ENCODE measurements around the gene KLK12.
"Not testable (repeated sequence)": the region's sequence is repeated elsewhere in the genome, so short reads cannot be mapped to it uniquely, and the experiment has no call there.

KLK12 gene

DNA sequence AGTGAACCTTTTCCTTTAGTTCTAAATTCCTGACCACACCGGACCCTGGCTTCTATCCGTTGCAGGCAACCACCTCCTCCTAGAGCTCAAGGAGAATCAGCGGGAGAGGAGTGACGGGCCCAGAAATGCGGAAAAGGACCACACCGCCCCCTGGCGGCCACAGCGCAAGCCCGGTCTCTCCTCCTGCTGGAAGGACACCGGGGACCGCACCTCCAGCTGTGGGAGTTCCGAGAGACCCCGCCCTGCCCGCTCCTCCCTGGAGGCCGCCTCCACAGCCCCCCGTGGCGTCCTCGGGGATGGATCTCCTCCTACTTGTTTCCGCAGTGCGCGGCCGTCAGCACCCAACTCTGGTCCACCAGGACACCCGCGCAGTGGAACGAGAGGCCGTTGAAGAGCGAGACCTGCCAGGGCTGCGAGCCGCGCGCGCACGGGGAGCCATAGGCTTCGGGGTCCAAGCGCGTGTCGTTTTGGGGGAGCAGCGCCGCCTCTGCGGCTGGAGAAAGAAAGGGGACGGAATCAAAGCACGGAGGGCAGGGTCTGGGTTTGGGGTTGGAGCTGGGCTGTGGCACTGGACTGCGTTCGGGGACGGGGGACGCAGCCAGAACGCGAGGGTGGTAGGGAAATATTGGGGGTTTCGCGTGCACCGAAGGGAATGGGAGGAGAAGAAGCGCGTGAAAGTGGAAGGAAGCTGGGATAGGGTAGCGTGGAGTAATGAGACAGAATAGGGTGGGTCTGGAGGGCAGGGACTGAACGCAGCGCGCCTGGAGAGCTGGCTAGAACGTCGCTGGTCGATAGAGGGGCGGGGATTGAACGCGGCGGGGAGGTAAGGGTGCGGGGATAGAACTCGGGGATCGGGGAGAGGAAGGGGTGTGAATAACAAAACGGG, 17.8 kb downstream of the KLK12 start:
- DNase-seq (ENCODE audit: low read depth in 3 of 3): peak in 2 of 3 experiments; percentile 41 to 42

DNA sequence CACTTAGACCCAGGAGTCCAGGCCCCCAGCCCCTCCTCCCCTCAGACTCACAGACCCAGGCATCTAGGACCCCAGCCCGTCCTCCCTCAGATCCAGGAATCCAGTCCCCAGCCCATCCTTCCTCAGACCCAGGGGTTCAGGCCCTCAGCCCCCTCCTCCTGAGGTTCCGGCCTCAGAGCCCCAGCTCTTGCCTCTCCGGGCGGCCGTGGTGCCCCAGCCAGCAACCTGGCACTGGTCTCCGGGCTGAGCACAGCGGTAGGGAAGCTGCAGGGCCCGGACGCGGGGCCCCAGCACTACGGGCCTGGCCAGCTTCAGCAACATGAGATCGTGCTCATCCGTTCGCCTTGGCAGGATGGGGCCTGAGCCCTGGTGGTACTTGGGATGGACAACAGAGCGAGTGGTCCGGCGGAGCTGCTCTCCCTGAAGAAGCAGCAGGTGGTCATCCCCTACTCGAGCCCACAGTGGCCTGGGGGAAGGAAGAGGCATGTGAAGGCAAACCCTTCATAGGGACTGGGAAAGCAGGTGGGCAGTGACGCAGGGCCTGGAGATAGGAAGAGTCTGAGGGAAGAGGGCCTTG, 19.0 kb downstream of the KLK12 start:
- DNase-seq (ENCODE audit: low read depth in 3 of 3): no peak

DNA sequence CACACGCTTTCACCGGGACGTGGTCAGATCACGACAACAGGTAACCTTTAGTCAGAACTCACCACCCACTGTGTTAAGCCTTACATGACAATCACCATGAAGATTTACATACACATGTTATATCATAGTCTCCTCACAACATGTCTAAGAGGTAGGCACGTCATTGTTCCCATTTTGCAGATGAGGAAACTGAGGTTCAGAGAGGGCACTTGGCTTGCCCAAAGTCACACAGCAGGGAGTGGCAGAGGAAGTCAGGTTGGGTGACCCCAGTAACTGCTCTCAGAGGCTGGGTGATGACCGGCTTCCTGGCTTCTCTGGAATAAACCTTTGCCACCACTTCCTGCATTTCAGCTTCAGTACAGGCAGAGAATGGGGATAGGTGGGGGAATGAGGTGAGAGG, 20.6 kb downstream of the KLK12 start:
- DNase-seq (ENCODE audit: low read depth in 3 of 3): no peak

DNA sequence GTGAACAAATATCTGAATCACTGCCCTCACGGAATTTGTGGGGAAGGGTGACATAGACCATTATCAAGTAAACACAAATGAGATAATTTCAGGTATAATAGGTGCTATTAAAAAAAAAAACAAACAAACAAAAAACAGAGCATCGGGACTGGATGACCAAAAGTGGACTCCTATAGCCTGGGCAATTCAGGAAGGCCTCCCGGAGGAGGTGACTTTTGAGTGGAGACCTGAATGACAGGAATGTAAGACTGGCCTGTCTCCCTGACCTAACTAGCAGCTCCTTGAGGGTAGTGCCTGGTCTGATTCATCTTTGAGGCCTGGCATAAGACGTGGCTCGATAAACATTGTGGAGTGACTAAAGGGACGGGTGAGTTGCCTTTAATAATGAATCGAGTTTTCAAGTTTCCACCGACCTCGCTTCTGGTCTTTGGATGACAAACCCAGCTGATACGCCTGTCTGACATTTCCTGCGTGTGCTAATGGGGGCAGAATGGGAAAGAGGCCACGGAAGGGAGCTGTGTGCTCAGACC, 22.1 kb downstream of the KLK12 start:
- DNase-seq (ENCODE audit: low read depth in 3 of 3): no peak

DNA sequence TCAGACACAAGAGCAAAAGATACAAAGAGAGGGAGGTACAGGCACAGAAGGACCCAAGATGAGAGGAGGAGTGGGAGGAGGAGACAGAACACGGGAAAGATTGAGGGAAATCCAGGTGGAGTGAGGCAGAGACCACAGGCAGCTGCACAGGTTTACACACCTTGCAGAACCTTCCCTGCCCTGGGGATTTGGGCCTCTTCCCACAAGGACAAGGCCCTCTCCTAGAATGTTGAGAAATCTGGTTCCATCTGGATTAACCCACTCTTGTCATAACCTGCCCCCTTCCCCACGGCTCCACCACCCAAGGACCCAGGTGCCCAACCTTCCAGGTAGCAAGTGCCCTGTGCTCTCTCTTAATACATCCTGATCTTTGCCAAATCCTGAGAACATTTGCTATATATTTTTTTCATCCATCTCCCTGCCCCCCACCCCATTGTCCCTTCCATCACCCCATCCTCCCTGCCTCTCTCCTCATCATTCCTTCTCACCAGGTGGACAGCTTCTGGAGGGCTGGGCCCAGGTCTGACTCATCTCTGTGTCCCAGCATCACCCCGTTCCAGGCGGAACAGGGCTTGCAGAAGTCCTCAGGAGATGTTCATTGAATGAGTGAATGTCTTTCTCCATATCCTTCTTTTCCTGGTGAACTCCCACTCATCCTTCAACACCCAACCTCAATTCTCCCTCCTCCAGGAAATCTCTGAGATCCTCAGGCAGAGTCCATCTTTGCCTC, 24.6 kb downstream of the KLK12 start:
- no peak for DNase-seq (ENCODE audit: low read depth in 3 of 3)

DNA sequence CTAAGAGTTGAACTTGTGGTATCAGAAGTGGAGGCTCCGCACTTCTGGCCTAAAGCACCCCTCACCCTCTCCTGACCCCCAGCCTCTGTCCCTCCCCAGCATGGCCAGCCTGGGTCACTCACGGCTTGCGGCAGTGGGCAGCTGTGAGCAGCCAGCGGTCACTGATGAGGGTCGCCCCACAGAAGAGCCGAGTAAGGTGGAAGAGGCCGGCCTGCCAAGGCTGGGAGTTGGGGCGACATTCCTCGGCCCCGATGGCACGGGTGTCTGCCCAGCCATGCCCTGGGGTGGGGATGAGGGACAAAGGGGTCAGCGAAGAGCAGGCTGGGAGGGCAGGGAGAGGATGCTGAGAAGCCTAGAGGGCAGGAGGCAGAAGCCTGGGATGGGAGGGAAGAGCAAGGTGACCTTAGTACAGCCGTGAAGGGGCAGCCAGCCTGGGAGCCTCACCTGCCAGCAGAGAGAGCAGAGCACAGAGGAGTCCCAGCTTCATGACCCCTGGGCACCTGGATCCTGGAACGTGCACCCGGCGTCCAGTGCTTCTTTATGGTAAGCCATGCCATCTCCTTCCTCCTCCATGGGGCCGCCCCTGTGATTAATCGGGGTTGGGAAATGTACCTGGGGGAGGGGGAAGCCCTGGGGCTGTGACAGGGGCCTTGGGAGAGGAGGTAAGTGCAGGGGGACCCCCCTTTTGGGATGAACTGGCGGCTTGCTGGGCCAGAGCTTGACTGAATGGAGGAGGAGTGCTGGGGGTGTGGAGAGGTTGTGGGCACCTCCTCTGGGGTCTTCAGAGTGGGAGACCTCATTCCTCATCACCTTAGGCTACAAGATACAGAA, 25.5 kb downstream of the KLK12 start:
- no peak for DNase-seq (ENCODE audit: low read depth in 3 of 3)

DNA sequence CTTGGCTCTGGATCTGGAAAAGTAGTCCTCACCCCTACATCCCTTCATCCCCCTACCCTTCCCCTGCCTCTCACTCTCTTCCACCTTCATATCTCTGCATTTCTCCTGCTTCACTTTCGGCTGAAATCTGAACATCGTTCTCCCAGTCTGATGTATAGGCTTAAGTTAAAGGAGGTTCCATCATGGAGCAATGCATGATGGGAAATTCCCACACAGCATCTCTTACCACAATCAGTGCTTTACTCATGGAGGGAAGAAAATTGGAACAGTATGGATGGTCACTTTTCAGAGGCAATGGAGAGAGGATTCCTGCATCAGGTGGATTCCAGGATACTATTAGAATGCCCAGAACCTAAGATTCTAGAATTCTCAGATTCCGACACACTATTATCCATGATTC, 27.3 kb downstream of the KLK12 start:
- DNase-seq (ENCODE audit: low read depth in 3 of 3): no peak

DNA sequence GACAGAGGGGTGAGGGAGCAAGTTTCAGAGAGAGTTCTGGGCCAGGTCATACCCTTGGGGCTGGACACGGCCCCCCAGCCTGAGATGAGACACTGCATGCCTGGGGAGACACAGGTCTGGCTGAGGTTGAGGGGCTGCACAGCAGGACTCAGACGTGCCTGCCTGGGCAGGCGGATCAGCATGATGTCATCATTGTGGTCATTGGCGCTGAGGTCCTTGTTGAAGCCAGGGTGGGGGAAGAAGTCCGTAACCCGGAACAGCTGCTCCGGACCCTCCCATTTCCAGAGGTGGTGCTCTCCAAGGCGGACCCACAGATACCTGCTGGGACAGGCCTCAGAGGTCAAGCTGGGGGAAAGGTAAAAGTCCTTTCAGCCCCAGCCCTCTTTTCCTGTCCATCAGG, 28.4 kb downstream of the KLK12 start:
- DNase-seq (ENCODE audit: low read depth in 3 of 3): no peak

DNA sequence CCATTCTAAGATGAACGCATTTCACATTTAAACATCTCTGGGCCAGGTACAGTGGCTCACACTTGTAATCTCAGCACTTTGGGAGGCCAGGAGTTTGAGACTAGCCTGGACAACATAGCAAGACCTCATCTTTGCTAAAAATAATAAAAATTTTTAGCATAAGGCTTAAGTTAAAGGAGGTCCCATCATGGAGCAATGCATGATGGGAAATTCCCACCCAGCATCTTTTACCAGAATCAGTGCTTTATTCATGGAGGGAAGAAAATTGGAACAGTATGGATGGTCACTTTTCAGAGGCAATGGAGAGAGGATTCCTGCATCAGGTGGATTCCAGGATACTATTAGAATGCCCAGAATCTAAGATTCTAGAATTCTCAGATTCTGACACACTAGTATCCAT, 29.6 kb downstream of the KLK12 start:
- DNase-seq (ENCODE audit: low read depth in 3 of 3): no peak

DNA sequence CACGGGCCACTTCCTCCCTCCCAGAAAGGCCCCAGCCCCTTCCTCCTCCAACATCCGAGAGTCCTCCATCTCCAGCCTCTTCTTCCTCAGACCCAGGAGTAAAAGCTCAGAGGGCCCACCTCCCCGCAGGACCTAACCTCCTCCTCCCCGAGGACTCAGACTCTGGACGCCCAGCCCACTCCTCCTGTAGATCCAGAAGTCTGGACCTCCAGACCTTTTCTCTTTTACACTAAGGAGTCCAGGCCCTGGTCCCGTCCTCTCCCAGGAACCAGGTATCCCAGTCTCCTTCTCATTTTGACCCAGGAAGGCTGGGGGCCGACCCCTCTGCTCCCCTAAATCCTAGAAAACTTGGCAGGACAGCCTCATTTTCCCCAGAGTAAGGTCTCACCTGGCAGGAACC, 31.5 kb downstream of the KLK12 start:
- DNase-seq (ENCODE audit: low read depth in 3 of 3): no peak

DNA sequence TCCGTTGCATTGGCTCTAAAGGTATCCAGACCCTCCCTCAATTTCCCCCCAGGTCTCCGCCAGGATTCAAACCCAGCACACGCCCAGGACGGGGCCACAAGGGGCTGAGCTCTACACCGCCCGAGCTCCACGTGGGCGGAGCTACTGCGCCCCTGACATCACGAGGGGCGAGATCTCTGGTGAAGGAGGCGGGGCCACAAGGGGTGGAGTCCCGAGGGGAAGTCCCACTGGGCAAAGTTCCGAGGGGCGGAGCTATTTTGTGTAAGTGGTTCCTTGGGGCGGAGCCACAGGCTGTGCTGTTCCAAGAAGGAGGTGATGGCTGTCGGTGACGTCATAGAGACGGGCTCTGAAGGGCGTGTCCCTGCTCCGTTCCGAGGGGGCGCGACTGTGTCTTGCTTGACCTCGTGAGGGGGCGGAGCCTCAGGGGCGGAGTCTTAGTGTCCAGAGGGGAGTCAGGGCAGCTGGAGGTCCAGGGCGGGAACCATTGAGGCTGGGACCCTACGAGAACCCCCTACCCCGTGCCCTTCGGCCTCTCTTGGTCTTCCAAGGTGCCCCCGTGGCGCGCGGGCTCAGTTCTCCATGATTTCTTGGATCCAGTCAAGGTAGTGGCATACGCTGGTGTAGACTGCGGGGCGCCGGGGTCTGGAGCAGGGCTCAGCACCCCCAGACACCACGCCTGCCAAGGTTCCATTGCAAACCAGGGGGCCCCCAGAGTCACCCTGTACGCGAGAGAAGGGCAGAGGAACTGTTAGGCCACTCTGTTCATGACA, 32.1 kb downstream of the KLK12 start:
- no peak for DNase-seq (ENCODE audit: low read depth in 3 of 3)

DNA sequence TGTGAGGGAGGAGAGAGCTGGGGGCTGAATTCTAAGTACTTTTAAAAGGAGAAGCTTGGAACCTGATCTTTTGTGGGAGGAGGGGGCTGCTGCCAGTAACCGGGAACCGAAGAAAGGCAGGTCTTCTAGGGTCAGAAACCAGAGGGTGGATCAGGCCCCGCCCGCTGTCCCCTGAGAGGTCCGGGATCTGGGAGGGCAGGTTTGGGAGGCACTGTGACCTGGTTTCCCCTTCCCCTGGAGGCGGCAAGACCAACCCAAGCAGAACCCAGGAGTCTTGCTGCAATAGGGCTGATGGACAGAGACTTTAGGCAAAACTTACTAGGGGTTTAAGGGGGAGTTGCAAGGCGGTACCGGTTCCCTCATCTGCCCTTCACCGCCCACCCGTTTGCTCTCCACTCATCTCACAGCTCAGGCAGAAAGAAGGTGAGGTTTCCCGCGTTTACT, 32.7 kb downstream of the KLK12 start:
- no peak for DNase-seq (ENCODE audit: low read depth in 3 of 3)

DNA sequence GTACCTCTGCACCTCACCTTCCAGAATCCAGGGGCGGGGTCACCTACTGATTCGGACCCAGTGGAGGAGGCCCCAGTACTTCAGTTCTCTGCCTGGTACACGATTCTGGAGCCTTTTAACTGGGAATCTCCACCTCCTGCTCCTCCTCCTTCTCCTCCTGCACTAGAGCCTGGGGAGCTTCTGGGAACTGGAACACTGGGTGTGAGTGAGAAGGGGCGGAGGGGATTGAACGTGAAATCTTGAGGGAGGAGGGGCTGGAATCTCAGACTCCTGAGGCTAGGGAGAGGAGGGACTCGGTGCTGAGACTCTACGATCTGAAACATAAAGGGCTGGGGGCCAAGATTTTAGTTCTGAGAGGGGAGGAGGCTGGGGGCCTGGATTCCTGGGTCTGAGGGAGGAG, 33.3 kb downstream of the KLK12 start, which contains the start of gene KLK8:
Gene KLK8 (minus strand): TSS at position 90 of the 400 bp plus-strand sequence. CDS start 437 bp downstream, outside the sequence.
- DNase-seq (ENCODE audit: low read depth in 3 of 3): no peak

DNA sequence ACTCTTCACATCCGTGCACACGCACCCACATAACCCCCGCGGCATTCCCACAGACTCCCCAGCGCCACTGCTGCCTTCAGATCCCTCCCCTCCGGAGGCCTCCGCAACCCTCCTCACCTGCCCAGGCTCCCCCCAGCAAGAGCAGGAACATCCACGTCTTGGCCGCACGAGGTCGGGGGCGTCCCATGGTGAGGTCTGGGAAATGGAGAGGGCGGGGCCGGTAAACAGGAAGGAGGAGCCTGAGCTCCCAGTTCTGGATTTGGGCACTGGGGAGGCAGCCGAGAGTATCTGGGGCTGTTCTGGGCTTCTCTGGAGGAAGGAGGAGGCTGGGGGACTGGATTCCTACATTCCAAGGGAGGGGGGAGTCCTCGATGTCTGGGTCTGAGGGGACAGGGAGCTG, 33.8 kb downstream of the KLK12 start:
- no peak for DNase-seq (ENCODE audit: low read depth in 3 of 3)

DNA sequence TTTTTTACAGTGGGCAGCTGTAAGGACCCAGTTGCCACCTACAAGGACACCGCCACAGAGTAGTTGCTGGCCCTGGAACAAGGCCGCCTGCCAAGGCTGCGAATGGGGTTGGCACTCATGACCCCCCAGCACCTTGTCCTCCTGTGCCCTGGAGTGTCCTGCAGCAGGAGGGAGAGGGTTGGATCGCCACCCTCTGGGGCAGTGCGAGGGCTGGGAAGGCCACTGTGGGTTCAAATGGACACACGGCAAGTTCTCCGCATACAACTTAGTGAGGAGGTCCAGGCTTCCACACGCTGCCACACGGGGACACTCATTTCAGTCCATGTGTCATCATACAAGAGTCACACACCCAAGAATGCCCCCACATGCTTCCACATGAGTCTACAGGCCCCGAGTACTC, 34.4 kb downstream of the KLK12 start:
- no peak for DNase-seq (ENCODE audit: low read depth in 3 of 3)

DNA sequence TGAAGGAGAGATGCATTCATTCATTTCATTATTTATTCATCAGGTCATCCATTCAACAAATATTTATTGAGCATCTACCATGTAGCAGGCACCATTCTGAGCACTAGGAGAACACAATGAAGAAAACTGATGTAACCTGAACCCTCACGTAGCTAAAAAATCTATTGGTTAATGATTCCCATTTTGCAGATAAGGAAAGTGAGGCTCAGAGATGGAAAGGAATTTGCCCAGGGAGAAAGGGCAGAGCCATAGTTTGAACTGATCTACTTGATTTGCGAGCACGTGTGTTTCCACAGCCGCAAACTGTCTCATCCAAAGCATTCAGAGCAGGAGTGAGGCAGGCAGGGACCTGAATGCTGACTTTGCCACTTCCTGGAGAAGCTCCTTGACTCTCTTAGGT, 36.1 kb downstream of the KLK12 start:
- DNase-seq (ENCODE audit: low read depth in 3 of 3): no peak

DNA sequence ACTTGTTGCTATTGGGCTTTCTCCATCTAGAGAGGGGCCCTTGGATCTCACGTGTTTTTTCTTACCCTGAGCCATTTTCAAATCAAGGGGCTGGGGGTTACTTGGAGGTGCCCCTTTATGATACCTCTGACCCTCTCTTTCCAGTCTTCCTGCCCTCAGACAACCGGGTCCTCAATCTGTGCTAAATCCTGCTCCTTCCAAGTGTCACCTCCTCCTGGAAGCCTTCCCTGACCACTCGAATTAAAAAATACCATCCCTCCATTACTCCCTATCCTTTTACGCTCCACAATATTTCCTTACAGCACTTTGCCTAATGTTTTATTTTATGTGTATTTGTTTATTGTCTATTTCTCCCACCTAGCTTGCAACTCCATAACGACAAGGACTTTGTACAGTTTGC, 36.7 kb downstream of the KLK12 start:
- DNase-seq (ENCODE audit: low read depth in 3 of 3): no peak

DNA sequence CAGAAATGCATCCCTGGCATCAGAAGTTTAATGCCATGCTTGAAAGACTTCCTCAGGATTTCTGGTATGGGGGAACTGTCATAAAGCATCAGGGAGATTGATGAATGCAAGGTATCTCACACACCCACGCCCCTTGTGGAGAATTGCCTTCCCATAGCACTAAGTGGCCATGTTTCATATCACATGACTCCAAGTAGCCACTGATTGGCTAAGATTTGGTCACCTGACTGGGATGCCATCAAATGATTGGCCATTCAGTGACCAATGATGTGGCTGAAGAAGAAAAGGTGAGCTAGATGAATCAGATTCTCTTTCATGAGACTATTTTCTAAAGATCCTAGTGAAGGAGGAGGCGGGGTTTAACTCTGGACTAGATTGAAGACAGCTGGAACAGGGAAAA, 40.7 kb downstream of the KLK12 start:
- no peak for DNase-seq (ENCODE audit: low read depth in 3 of 3)

DNA sequence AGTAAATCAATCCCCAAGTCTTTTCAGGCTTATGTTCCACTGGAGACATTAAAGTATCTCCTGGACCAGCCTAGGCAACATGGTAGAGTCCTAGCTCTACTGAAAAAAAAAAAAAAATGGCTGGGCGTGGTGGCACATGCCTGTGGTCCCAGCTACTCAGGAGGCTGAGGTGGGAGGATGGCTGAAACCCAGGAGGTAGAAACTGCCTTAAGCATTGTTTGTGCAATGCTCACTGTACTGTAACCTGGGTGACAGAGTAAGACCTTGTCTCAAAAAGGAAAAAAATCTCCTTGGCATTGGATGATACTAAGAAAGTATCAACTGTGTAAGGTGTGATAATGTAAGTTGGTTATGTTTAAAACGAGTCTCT, 42.2 kb downstream of the KLK12 start:
- DNase-seq (ENCODE audit: low read depth in 3 of 3): no peak

DNA sequence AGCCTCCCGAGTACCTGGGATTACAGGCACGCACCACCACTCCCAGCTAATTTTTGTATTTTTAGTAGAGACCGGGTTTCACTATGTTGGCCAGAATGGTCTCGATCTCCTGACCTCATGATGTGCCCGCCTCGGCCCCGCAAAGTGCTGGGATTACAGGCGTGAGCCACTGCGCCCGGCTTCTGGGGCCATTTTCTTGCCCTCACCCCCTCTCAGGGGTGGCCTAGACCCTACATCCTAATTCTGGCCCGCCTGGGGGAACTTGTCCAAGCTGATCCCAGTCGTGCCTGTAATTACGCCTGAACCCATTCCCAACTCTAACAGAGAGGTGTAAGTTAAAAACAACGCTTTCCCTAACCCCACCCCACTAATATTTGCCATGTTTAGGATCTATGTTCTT, 50.4 kb downstream of the KLK12 start:
- not testable (repeated sequence) for DNase-seq (ENCODE audit: low read depth in 3 of 3)
